ENCODE data around the gene ATP2B2.

The ATP2B2 gene

DNA sequence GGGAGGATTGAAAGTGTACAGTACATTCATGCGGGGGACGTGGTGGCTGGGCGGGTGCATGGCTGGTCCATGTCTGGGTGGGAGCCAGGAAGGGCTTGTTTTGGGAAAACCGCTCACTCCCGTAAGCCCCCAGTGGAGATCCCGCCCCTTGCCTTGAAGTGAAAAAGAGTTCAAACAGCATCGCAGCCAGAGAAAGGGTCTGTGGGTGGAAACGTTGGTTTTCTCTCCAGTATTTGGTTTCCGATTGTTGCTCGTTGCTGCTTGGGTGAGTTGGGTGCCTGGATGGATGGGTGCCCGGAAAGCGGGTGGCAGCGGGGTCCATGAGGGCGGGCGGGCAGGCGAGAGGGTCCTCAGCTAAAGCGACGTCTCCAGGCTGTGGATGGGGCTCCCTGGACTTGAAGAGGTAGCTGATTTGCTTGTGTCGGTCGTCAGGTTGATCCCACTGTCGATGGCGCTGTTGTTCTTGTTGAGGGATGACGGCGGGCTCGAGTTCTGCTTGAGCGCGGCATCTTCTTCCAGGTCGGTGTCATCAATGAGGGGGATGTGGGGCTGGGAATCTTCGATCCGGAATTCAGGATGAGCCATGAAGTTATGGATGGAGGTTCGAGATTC lies 176.8 kb downstream of the ATP2B2 start:
- no peak for DNase-seq (ENCODE audit: low read depth)

DNA sequence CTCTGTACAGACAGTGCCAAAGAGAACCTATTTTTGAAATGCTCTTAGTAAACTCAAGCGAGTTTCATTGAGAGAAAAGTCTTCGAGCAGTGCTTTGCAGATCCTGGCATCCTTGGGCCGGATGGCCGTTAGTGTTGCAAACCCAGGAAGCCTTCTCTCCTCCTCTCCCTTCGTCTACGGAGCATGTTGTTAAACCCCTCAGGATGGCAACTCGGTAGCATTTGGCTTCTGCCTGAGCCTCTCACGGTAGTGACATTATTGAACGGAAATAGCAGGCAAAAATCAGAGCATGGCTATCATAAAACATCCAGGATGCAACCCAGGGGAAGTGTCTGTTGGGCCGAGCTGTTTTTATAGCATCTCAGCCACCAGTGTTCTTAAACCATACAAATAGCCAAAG lies 177.8 kb downstream of the ATP2B2 start:
- DNase-seq (ENCODE audit: low read depth), result no peak

DNA sequence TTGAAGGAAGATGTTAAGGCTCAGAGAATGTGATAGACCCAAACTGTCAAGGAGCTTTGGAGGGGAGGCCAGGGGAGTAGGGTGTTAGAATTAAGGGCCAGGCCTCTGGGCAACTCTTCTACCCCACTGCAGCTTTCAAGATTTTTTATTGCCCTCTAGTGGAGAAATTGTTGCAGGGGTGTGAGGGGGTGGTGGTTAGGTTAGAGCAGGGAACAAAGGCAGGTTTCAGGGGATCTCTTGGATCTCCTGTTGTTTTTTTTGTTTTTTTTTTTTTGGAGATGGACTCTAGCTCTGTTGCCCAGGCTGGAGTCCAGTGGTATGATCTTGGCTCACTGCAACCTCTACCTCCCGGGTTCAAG lies 183.1 kb downstream of the ATP2B2 start:
- DNase-seq (ENCODE audit: low read depth), result no peak

DNA sequence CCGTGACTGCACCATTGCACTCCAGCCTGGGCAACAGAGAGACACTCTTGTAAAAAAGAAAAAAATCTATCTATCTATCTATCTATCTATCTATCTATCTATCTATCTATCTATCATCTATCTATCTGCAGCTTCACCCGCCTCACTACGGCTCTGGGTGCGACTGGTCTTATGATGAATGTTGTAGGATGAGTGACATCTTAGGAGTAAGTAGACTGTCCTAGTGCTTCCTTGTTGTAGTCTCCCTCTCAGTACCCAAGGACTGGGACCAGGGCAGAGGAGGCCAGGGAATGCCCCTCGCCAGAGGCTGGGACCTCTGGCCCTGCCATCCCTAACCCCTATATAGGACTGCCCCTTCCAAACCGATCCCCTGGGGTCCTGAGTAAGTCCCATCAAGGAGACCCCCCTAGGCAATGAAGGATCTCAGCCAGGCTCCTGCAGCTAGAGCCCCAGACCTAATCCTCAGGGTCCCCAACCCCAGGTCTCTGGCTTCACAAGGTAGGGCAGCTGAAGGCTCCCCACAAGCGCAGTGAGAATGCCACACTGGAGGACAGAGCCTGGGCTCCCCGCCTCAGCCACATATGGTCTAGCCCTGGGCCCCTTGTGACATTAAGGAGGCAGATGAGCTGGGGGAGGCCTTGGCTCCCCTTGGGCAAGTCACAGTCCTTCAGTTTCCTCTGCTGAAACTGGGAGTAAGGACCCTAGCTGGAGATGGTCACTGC lies 183.6 kb downstream of the ATP2B2 start:
- DNase-seq (ENCODE audit: low read depth), result no peak

DNA sequence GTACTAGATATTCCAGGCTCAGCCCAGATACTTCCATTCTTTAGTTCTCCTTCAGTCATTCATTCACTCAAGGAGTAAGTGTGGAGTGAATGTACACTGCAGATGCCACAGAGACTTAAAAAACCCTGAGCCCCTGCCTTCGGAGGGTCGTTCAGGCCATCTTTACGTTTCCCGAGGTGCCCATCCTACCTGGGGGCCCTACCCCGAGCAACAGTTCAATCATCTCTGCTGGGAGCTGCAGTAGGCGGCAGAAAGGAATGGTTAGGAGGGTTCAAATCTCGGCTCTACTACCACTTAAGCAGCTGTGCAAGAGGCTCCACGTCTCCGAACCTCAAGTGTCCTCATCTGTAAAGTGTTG lies 185.1 kb downstream of the ATP2B2 start:
- no peak for DNase-seq (ENCODE audit: low read depth)

DNA sequence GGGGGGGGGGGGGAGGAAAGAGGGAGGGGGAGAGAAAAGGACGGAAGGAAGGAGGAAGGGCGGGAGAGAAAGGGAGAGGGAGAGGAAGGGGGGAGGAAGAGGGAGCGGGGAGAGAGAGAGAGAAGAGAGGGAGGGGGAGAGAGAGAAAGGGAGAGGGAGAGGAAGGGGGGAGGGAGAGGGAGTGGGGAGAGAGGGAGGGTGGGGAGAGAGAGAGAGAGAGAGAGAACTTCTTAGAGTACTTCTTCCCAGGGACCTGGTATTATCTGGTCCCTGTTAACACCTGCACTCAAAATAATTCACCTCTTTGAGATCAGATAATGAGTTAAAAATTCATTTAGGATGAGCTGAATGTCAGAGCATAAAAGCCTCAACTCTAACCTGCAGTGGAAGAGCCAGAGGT lies 185.6 kb downstream of the ATP2B2 start:
- no peak for DNase-seq (ENCODE audit: low read depth)

DNA sequence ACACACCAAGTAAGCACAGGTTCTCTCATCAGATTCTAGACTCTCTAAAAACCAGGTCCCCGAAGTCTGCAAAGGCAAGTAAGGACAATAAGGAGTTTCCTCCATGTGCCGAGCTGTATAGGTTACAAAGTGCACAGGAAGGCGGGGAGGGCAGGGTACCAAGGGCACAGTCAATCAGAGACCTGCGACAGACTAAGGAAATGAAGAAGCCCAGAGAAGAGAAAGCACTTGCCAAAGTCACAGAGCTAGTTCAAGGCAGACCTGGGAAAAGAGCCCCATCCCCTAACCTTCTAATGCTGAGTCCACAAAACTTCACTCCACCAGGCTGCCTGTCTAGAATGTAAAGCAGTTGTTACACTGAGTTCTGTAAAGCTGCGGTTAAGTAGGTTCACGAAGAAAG lies 186.1 kb downstream of the ATP2B2 start:
- no peak for DNase-seq (ENCODE audit: low read depth)

DNA sequence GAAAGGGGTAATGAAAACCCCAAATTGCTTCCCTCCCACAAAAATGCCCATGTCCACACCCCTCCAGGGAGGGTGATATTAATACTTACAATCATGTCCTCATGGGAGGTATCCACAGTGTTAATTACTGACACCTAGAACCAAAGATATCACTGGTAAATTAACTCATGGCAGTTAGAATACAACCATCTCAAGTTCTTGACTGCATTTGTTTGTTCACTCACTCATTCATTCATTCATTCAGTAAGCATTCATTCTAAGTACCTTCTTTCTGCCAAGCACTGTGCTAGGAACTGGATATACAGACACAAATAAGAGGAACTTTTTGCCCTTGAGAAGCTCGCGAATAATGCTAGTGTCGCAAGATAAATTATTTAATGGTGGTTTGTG lies 187.4 kb downstream of the ATP2B2 start:
- no peak for DNase-seq (ENCODE audit: low read depth)

DNA sequence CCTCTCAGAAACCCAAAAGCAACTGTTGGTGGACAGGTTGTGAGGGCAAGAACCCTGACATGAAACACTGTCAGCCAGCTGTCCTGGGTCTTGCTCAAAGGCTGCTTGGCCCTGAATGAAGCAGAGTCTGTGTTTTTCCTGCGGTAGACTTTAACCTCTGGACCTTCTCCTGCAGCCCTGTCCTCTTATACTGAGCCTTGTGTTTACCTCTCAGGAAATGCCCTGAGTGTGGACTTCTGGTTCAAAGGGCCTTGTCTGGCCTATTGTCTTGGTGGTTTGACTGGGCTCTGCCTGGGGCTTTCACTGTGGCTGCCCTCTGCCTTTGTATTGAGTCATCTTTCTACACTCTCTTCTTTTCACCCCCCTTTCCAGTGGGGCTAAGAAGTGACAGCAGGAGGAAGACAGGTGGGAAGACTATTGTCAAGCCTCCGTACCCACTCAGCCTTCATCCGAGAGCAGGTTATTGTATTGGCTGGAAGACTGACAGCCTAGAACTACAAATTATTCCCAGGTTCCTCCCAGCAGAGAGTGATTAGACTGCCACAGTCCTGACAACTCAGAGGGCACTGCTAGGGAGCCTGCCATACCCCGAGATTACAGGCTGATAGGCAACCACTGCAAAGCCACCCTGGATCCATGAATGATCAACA lies 187.9 kb downstream of the ATP2B2 start:
- DNase-seq (ENCODE audit: low read depth), result no peak

DNA sequence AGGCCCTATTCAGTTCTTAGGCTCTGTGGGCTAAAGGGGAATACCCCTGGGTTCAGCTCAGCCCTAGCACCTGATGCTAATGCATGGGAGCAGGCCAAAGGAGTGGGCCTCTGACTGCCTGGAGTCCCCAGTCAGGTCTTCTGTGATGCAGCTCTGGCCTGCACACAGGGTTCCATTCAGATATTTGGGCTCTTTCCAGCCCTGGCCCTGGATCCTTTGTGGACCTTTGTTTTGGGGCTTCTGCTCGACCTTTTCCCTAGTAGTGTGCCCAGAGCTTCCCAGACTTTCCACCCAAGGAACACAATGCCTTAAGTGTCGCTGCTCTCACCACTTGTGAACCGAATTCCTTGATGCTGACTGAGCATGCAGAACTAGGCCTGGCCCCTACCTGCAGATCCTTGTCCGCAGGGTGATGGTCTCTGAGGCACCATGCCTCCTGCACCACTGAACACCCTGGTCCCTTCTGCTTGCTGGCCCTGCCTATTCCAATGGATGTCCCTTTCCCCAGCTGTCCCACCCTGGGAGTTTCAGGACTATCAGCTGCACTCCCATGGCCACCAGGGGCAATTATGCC lies 189.5 kb downstream of the ATP2B2 start:
- DNase-seq (ENCODE audit: low read depth), result no peak

DNA sequence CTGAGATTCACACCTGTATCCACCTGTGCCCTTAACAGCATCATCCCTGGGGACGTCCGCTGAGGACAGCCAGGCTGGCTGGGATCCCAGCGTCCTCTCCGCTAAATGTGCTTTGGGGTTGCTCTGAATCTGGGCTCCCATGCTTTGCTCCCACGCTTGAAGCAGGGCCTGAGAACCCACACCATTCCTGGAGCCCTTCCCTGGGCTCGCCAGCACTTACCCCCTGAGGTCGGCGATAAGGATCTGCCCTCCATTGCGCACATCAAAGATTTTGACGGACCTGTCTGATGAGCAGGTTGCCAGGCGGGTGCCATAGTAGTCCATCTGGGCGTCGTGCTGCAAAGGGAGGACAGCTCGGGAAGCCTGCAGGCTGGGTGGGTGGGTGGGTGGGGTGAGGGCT lies 190.3 kb downstream of the ATP2B2 start:
- no peak for DNase-seq (ENCODE audit: low read depth)

DNA sequence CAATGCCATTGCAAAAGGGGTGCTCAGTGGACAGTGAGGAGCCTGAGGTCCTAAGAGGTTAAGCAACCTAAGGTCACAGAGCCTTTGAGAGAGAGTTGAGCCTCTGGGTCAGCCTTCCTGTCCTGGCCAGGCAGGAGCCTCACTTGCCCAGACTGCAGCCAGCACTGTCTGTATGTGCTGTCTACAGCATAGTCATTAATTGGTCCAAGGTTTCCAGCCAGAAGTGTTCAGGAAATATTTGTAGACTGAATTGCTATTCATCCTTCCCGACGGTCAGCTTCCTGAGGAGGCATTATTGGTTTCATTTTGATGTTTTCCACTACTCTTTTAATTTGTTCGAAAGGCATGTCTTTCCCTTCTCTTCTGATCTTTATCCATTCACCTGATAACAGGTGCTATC lies 192.5 kb downstream of the ATP2B2 start:
- no peak for DNase-seq (ENCODE audit: low read depth)

DNA sequence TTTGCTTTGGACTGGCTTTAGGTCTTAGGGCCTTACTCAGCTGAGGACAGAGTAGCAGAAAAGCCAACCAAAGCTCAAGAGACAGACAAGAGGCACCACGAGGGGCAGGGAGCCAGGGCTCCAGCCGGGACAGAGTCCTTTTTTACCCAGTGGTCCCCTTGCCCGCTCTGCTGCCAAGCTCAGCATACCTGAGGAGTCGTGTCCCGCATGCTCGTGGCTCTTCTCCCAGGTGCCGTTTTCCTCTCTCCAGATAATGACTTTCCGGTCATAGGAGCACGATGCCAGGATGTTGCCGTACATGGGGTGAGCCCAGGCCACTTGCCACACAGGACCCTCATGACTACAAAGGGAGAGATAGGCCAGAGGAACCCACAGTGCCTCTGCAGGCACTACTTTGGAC lies 193.0 kb downstream of the ATP2B2 start:
- no peak for DNase-seq (ENCODE audit: low read depth)

DNA sequence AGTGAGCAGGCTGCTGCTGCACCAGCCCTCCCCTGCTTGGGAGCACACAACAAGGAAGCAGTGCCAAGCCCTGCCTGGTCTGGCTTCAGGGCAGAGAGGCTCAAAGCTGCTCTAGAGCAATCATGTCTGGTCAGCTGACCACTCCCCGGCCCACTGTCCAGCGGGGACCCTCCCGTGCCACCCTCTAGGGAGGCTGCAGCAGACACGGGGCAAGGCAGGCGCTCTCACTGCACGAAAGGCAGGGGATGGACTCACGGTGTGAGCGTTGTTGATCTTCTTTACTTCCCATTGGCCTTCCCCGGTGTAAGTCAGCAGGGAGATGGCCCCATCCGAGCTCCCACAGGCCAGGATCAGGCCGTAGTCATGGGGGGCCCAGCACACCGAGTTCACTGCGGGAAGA lies 193.7 kb downstream of the ATP2B2 start:
- no peak for DNase-seq (ENCODE audit: low read depth)

DNA sequence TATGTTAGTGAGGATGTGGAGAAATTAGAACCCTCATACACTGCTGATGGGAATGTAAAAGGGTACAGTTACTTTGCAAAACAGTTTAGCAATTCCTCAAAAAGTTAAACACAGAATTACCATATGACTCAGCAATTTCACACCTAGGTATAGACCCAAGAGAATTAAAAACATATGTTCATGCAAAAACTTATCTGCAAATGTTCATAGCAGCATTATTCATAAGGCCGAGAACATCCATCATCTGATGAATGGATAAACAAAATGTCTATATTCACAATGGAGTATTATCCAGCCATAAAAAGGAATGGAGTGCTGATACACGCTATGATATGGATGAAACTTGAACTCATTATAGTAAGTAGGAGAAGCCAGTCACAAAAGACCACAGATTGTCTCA lies 194.8 kb downstream of the ATP2B2 start:
- DNase-seq (ENCODE audit: low read depth), result no peak

DNA sequence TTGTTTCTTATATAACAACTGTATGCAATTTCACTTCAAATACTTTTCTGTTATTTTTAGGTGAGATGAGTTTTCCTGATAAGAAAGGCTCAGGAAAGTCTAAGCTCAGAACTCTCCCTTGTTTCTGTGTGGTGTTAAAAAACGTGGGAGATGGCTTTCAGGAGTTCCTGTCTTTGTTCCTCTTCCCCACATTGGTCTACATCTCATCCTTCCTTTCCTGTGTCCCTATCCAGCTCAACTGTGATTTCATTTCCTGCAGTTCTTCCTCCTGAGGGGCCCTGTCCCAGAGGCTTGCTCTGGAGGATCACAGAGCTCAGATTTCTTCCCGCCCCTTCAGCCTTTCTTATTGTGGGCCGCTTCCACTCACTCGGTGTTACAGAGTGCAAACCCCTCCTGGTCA lies 195.7 kb downstream of the ATP2B2 start:
- DNase-seq (ENCODE audit: low read depth), result no peak

DNA sequence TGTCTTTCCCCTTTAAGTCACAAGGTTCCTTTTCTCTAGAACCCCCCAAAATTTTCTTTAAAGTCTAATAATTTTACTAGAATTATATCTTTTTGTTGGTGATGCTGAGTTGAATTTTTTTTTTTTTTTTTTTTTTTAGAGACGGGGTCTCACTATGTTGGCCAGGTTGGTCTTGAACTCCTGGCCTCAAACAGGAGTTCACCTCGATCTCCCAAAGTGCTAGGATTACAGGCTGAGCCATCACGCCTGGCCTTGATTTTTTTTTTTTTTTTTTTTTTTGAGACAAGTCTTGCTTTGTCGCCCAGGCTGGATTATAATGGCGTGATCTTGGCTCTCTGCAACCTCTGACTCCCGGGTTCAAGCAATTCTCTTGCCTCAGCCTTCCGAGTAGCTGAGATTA lies 196.7 kb downstream of the ATP2B2 start:
- DNase-seq (ENCODE audit: low read depth), result no peak

DNA sequence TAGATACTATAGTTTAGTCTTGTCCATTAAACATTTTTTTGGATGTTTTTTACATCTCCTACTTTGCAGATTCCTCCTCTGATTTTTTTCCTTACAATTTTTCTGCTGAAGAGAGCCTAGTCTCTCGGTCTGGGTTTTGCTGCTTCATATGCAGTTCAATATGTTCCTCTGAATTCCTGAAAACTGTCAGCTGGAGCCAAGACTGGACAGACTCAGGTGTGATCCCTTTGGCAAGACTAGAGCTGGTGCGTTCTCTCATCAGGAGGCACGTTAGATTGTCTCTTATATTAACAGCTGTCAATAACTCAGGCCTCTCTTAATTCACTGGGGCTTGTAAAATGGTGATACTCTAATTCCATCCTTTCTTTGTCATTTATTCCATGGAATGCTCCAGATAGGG lies 199.2 kb downstream of the ATP2B2 start:
- no peak for DNase-seq (ENCODE audit: low read depth)

DNA sequence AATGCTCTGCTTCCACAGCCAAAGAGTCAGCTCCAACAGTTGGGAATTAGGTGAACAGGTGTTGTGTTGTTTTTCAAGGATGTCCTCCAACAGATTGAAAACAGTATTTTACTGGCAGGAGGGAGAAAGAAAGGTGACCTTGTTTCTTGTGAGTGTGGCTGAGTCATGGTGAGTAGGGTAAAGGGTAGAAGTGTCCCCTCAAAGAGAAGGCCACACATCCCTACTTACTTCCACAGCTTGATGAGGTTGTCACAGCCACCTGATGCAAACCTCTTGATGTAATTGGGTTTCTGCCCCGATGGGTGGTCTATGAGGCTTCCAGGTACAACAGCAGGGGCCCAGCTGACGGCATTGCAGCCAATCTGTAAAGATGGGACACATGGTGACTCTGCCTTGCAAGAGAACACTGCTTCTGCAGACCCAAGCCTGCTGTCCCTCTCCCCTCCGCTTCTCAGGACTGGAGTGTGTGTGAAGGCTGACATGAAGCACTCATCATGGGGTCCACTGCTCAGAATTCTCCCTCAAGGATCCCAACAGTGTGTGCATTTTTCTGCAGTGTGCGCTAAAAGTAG lies 200.0 kb downstream of the ATP2B2 start:
- no peak for DNase-seq (ENCODE audit: low read depth)

DNA sequence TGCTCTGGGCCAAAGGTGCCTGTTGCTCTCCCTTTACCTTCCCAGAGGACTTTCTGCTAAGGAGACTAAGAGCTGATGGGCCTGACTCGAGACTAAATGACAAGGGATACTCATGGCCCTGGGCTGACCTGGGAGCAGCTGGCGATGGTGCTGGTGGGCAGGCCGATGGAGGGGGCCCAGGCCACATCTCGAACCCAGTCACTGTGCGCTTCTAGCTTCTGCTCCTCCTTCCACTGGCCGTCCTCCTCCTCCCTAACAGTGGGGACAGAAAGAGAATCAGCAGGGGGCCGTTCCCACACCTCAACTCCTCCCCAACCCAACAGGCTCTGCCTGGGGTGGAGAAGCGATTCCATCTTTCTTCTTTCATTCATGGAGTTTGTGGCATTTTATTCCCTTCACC lies 200.5 kb downstream of the ATP2B2 start:
- no peak for DNase-seq (ENCODE audit: low read depth)

DNA sequence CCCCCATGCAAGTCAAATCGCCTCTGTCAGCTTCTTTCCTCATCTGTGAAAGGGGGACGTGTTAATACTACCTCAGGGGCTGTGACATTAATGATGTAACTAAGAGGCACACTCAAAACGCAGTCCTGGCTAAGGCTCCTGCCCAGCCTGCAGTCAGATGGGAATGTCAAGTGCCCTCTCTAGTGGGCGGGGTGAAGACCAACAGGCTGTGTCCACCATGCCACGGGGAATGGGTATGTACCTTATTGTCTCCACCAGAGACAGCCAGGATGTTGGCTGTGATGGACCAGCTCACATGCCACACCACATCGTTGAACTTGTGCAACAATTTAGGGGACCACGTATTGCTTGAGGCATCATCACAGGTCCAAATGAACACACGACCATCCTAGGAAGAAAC lies 201.6 kb downstream of the ATP2B2 start:
- DNase-seq (ENCODE audit: low read depth), result no peak

DNA sequence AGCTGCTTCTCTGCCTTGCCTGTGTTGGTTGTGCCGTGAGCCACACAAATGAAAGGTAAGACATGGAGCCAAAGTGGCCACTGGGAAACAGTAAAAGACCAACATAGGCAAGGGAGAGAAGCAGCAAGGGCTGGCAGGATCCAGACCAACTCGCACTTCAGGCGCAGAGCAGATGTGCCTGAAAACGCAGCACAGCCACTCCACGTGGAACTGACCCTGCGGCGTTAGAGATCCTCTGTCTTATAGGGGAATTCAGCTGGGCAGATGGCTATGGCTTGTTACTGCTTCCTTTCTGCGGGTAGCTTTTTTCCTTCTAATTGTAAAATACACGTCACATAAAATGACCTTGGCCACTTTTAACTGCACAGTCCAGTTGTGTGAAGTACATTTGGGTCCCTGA lies 202.3 kb downstream of the ATP2B2 start:
- DNase-seq (ENCODE audit: low read depth), result no peak

DNA sequence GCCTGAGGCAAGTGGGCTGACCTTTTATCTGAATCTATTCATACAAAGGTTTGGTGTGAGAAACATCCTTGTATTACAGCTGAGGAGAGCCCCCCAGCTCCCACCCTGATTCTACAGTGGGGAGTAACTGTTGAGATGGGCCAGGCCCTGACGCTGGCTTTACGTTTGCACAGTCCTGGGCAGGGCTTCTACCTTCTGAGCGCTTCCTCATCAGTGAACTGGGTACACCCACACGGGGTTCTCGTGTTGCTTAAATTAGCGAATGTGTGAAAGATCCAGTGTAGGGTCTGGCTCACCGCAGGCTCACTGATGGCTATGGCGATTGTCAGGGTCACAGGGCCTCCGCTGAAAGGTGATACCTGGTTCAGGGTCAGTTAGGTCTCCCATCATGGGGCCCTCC lies 205.3 kb downstream of the ATP2B2 start:
- no peak for DNase-seq (ENCODE audit: low read depth)

All from stimulated activated CD8-positive, alpha-beta memory T cell treated with anti-CD3 and anti-CD28 coated beads, Interleukin-15, amount 100 ng/mL, for 1 hour (primary cell).